Retinal pigment epithelial cell (primary cell): ENCODE data around the gene VIPR2.

Experiments
- DNase-seq: peaks from one replicate; pipeline ENCODE4 v3.0.0-alpha.2; 2010; ENCODE audit warnings: low read depth
- H3K4me3 ChIP-seq: 2 replicates; pipeline ENCODE4 v1.5.1; 2011; ENCODE audit warnings: mild to moderate bottlenecking, low read length, control low read depth, moderate library complexity
- TF ChIP-seq, protein P1 (sequence below): conservative IDR thresholded peaks from 2 replicates; pipeline ENCODE4 v1.5.1; 2011; ENCODE audit warnings: low read depth, low read length, control low read depth, inconsistent platforms

VIPR2 gene

GRCh38 chr7:159040146-159040545, 104.5 kb downstream of the VIPR2 start:
- H3K4me3 ChIP-seq, result no peak overlapping the region
- no peak for DNase-seq
- TF ChIP-seq, protein P1, sequence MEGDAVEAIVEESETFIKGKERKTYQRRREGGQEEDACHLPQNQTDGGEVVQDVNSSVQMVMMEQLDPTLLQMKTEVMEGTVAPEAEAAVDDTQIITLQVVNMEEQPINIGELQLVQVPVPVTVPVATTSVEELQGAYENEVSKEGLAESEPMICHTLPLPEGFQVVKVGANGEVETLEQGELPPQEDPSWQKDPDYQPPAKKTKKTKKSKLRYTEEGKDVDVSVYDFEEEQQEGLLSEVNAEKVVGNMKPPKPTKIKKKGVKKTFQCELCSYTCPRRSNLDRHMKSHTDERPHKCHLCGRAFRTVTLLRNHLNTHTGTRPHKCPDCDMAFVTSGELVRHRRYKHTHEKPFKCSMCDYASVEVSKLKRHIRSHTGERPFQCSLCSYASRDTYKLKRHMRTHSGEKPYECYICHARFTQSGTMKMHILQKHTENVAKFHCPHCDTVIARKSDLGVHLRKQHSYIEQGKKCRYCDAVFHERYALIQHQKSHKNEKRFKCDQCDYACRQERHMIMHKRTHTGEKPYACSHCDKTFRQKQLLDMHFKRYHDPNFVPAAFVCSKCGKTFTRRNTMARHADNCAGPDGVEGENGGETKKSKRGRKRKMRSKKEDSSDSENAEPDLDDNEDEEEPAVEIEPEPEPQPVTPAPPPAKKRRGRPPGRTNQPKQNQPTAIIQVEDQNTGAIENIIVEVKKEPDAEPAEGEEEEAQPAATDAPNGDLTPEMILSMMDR, result no peak

DNA sequence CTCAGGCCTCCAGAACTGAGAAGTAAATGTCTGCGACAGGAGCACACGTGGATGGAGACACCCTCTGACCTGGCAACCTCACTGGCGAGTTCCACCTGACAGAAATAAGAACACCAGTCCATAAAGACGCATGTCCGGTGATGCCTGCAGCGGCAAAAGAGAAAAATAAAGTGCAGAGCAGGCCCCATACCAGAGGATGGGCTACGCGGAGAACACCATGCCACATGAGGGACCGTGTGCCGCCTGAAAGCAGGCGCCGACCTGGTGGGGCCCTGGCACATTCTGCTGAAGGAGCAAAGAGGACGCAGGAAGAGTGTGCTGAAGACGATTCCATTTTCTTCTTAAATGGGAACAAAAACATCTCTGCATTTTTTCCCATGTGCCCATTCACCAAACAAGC, 105.0 kb downstream of the VIPR2 start:
- TF ChIP-seq, protein P1, result no peak
- H3K4me3 ChIP-seq, result no peak overlapping the region
- no peak for DNase-seq

GRCh38 chr7:159038066-159038465, 106.6 kb downstream of the VIPR2 start:
- TF ChIP-seq, protein P1, result no peak
- no peak for DNase-seq
- no peak overlapping the region for H3K4me3 ChIP-seq

DNA sequence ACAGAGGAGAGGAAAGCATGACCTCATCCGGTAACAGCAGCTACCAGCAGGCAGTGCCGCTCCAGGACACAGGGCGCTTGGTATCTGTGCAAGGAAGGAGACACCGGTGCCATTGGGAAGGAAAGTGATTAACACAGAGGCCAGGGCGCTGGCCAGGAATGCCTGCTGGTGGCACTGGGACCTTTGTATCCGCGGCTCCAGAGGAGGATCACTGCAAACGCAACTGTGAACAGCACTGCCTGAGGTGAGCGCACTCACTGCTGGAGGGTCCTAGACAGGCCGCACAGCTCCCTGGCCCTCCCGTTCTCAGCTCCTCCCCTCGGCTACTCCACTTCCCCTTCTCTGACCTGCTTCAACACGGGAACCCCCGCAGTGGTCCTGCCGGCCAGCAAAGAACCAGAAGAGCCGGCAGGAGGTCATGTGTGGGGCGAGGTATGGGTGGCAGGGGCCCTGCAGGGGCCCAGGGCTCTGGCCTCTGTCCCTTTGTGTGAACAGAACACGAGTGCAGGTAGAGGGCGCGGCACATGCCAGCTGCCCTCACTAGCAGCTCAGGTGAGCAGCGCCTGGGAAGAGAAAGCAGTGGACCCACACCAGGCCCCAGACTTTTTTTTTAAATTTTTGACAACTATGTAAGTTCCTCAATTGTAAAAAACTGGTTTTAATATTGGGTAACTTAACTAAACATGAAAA, 107.6 kb downstream of the VIPR2 start:
- no peak overlapping the region for H3K4me3 ChIP-seq
- TF ChIP-seq, protein P1, result no peak
- no peak for DNase-seq

DNA sequence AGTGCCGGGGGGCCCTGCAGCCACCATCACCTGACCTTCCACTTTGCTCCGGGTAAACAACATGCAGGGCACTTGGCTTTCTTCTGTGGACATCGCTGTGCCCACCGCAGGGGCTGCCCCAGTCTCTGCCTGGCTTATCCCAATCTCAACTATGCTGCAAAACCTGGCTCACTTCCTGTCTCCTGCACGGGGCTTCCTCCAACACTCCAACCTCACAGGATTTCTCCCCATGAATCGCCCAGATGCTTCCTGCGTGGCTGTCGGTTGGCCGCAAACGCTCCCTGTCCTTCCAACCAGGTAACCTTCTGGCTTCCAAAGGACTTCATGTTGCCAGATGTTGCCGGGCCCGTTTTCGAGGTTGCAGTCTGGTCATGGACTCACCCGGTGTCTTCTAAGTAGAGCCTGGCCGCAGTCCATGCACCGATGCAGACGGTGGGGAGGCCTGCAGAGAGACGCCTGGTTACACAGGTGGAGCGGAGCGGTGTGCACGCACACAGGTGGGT, 109.0 kb downstream of the VIPR2 start:
- no peak for DNase-seq
- TF ChIP-seq, protein P1, result no peak
- no peak overlapping the region for H3K4me3 ChIP-seq

- H3K4me3 ChIP-seq, result no peak overlapping the region
- no peak for DNase-seq
- TF ChIP-seq, protein P1, result no peak
These were observed 109.7 kb downstream of the VIPR2 start for GRCh38 chr7:159034988-159035387.

DNA sequence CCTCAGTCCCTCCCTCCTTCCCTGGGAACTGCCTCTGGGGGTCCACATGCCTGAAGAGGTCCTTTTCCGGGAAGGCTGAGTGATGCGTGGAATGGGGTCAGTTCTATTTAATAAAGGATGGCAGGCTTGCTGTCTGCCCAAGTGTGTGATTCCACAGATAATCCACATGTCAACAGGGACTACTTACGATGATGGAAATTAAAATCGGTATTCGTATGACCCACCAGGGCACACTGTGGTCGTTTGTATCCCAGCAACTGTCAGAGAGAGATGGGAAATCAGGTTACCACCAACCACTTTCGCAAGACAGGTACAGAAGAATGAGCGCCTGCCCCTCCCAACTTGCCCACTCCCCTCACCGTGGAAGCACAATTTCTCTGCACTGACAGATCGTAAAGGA, 110.3 kb downstream of the VIPR2 start:
- TF ChIP-seq, protein P1, result no peak
- H3K4me3 ChIP-seq, result no peak overlapping the region
- DNase-seq, result no peak
